CD4-positive, alpha-beta T cell treated with Interleukin-1 beta for 1 hour (primary cell): ENCODE data around the gene THRA.

Source experiments
- DNase-seq, 2 donors: peaks; one replicate each; pipeline ENCODE4 v3.0.0-alpha.2; 2020 to 2022

THRA gene

GRCh38 chr17:40062329-40063186 lies at the start of gene THRA:
Gene THRA, plus strand, starts transcription at chr17:40062965. Its CDS starts 11,524 bp downstream, at chr17:40074489.
- peak; percentile 72 for DNase-seq

- DNase-seq = no peak
These were observed 48.3 kb upstream of the THRA start for GRCh38 chr17:40014375-40014980.

DNA sequence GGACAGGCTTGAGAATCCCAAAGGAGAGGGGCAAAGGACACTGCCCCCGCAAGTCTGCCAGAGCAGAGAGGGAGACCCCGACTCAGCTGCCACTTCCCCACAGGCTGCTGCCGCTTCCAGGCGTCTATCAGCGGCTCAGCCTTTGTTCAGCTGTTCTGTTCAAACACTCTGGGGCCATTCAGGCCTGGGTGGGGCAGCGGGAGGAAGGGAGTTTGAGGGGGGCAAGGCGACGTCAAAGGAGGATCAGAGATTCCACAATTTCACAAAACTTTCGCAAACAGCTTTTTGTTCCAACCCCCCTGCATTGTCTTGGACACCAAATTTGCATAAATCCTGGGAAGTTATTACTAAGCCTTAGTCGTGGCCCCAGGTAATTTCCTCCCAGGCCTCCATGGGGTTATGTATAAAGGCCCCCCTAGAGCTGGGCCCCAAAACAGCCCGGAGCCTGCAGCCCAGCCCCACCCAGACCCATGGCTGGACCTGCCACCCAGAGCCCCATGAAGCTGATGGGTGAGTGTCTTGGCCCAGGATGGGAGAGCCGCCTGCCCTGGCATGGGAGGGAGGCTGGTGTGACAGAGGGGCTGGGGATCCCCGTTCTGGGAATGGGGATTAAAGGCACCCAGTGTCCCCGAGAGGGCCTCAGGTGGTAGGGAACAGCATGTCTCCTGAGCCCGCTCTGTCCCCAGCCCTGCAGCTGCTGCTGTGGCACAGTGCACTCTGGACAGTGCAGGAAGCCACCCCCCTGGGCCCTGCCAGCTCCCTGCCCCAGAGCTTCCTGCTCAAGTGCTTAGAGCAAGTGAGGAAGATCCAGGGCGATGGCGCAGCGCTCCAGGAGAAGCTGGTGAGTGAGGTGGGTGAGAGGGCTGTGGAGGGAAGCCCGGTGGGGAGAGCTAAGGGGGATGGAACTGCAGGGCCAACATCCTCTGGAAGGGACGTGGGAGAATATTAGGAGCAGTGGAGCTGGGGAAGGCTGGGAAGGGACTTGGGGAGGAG lies 47.5 kb upstream of the THRA start, which contains the start of gene CSF3:
Gene CSF3 (plus strand): TSS at position 436 of the 993 bp plus-strand sequence. CDS start 35 bp downstream, at position 471.
- no peak for DNase-seq

- no peak for DNase-seq
These were observed 46.5 kb upstream of the THRA start for GRCh38 chr17:40015998-40016985.

DNA sequence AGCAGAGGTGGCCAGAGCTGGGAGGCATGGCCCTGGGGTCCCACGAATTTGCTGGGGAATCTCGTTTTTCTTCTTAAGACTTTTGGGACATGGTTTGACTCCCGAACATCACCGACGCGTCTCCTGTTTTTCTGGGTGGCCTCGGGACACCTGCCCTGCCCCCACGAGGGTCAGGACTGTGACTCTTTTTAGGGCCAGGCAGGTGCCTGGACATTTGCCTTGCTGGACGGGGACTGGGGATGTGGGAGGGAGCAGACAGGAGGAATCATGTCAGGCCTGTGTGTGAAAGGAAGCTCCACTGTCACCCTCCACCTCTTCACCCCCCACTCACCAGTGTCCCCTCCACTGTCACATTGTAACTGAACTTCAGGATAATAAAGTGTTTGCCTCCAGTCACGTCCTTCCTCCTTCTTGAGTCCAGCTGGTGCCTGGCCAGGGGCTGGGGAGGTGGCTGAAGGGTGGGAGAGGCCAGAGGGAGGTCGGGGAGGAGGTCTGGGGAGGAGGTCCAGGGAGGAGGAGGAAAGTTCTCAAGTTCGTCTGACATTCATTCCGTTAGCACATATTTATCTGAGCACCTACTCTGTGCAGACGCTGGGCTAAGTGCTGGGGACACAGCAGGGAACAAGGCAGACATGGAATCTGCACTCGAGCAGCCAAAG lies 45.2 kb upstream of the THRA start:
- no peak for DNase-seq

- no peak for DNase-seq
These were observed 44.3 kb upstream of the THRA start for GRCh38 chr17:40018211-40019121.

DNA sequence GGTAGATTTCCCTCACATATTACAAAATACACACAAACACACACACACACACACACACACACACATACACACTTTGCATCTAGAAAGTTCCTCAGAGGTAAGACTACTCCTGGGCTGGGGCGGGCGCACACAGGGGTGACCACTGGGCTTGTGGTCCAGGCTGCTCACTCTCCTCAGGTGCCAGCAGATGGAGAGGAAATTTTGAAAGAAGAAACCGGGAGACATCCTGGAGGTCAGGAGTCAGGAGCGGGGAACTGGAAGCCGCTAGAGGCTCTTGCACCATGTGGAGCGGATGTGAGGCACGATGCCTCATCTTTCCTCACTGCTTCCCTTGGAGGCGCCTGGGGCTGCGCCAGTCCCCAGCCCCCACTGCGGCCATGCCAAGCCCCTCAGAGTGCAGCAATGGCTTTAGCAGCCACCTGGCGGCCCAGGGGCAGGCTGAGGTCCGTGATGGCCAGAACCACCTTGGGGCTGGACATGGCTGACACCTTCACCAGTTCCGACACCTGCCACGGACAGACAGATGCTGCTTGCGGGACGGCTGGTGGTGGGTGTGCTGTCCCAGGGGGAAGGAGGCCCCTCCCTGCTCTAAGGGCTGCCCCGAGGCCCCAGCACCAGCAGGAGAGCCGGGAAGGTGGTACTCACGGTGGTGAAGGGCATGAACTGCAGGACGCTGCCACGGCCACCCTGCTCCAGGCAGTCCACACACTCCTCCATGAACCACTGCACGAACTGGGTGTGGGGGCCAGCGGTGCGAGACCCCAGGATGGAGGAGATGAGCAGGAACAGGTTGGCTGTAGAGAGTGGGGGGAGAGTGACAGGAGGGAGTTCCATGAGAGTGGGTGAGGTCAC lies 43.4 kb upstream of the THRA start:
- no peak for DNase-seq

GRCh38 chr17:40020146-40020545 lies 42.6 kb upstream of the THRA start:
- no peak for DNase-seq

- no peak for DNase-seq
These were observed 41.3 kb upstream of the THRA start for GRCh38 chr17:40021451-40021971.

DNA sequence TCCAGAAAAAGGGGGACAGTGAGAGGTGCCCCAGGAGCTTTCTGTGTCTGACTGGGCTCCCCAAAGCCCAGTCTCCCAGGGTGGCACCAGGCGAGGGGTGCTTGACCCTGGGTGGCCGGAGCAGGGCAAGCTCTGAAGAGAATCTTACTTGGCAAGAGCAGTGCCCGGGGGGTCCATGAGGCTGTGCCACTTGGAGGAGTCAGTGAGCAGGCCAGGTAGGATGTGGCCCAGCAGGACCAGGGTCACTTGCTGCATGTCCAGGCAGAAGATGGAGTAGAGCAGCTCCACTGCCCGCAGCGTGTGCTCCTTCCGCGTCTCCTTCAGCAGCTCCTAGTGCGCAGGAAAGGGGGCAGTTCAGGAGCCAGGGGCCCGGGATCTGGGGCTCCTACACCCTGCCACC lies 40.3 kb upstream of the THRA start:
- no peak for DNase-seq

DNA sequence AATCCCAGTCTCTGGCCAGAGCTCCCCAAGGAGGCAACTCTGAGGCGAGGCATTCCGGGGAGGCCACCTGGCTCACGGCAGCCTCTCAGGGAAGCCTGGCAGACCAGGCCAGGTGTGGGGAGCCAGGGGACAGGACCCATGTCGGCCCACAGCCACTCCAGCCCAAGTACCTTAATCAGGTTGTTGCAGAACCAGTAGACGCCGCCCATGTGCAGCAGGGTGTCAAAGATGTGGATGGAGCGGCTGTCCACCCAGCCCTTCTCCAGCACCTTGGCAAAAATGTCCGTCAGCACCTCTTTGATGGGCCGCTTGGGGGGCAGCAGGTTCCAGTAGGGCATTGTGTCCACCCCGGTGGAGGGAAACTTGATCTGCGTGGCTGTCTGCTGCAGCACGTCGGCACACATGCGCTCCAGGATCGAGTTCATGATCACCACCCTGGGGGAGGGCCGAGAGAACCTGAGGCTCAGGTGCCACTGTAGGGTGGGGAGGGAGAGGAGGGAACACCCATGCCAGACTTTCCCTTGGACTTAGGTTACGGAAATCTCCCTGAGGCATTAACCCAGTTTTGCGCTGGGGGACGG lies 39.7 kb upstream of the THRA start:
- DNase-seq = no peak

- no peak for DNase-seq
These were observed 39.0 kb upstream of the THRA start for GRCh38 chr17:40023590-40024292.

DNA sequence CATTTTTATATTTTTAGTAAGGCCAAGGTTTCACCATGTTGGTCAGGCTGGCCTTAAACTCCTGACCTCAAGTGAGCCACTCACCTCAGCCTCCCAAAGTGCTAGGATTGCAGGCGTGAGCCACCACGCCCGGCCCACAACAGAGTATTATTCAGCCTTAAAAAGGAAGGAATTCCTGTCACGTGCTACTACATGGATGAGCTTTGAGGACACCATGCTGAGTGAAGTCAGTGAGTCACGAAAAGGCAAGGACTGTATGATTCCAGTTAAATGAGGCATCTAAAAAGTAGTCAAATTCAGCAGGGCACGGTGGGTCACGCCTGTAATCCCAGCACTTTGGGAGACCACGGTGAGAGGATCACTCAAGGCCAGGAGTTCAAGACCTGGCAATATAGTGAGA lies 37.9 kb upstream of the THRA start:
- no peak for DNase-seq

DNA sequence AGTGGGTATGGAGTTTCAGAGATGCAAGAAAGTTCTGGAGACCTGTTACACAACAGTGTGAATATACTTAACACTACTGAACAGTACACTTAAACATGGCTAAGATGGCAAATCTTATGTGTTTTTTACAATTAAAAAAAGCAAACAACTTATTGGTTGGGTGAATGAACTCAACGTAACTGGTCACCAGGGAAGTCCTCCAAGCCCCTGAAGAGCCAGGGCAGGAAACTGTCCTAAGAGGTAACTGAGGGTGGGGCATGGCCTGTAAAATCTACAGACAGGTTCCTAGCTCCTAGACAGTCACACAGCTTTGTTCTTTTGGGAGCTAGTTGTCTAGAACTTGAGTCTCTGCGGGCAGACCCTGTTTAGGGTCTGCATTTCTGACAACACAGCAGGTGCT lies 37.2 kb upstream of the THRA start:
- no peak for DNase-seq

DNA sequence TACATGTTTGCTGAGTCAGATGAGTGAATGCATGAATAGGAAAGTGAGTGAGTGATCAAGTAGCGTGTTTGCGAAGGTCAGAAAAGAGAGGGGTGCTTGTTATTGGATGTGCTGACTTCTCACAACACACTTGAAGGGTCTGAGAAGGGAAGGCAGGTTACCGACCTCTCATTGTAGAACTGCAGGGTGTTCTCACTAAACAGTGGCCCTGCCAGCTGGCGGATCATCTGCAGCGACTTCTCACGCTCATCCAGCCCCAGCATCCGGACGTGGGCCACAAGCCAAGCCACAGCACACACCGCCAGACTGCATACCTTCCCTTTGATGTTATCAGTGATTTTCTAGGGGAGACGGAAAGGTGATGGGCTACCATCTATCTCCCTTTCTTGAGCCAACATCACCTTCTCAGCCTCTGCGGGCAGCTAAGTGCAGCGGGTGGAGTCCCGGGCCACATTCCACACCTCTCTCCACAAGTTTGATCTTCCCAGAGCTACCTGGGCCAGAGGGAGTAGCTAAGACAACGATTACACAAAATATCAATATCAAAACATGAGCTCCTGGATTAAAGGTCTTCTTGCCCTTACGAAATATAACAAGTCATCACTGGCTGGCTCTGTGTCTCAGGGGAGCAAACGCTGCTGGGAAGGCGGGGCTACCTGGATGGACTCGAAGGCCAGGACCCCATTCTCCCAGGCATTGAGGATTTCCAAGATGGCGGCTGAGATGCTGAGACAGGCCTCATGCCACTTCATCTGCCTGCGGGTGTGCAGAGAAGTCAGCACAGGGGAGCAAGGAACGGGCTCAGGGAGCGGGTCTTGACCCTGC lies 36.6 kb upstream of the THRA start:
- DNase-seq = peak; percentile 20 to 46

GRCh38 chr17:40026816-40027613 lies 35.8 kb upstream of the THRA start:
- peak; percentile 74 to 76 for DNase-seq
